COLO829 (cell line): ENCODE measurements around the gene ZGPAT.

ENCODE experiments used
- DNase-seq: peaks from one replicate; pipeline ENCODE4 v3.0.0; 2012; ENCODE audit warnings: low spot score

Gene ZGPAT

GRCh38 chr20:63785691-63786131 lies 77.9 kb downstream of the ZGPAT start:
- no peak for DNase-seq
